C4-2B (cell line): ENCODE results near the gene BEAN1.
A peak's percentile ranks its signal among the peaks of the same experiment; 100 is the strongest.

Experiments
- H3K27ac ChIP-seq: fragments of 450-650 bp; 2 replicates; pipeline ENCODE4 v1.5.1; 2017
- CTCF ChIP-seq: fragments of 450-650 bp; conservative IDR thresholded peaks from 2 replicates; pipeline ENCODE4 v1.5.1; 2017; ENCODE audit warnings: mild to moderate bottlenecking
- ZFX ChIP-seq: fragments of 450-650 bp; IDR thresholded peaks from 2 replicates; pipeline ENCODE4 v1.6.1; 2017

BEAN1 gene

DNA sequence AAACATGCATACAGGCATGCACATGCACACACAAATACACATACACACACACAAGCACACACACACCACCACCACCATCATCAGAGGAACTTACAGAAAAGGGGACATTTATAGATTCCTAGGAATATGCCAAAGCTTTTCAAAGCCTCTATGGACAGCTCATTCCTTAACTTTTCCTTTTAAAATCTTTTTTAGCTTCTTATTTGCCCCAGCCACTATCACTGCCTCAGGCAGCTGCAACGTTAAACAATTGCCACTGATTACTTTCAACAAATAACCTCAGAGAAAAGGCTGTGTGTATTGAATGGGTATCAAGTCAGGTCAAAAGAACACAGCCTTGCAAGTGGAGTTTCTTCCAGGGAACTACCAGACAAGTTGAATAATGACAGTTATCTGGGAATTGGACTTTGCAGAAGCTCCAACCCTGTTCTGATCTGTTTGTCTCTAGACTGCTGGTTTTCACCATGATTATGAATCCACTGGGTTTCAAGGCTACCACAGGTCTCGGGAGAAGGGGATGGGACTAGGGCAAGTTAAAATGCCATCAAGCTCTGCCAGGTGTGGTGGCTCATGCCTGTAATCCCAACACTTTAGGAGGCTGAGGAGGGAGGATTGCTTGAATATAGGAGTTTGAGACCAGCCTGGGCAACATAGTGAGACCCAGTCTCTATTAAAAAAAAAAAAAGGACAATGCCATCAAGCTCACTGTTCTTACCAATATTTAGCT is 21.9 kb upstream of the BEAN1 start:
- TF ChIP-seq CTCF: no peak
- TF ChIP-seq ZFX: no peak
- H3K27ac ChIP-seq: no peak overlapping the region

DNA sequence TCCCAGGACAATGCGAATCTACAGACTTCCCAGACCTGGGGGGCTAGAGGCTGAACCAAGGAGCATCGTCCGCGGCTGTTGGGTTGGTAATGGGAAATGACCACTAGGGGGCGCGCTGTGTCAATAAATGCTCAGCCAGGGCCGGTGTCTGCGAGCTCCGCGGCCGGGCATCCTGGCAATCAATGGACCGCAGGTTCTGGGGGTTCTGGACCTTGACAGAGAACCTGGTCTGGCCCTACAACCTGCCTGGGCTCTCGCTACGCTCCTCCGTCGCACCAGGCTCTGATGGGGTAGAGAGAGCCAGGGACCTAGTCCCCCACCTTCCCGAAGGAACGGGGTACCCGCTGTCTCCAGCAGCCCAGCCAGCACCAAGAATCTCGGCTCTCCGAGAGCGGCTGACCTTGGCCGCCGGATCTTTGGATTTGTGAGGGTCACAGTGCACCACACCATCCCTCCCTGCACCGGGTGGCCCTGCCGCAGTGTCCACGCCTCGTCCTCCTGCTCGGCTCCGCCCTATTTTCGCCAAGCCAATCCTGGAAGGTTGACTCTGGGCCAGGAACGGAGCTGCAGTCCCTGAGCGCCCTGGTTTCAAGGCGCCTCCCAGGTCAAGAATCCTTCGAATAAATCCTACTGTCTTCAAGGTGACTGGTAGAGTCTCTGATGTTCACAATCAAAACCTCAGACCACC is 20.4 kb upstream of the BEAN1 start:
- TF ChIP-seq CTCF: peak; percentile 88
- TF ChIP-seq ZFX: no peak
- H3K27ac ChIP-seq: peak overlapping the region; percentile 26

GRCh38 chr16:66408163-66409048 is 18.7 kb upstream of the BEAN1 start:
- no peak overlapping the region for H3K27ac ChIP-seq
- TF ChIP-seq ZFX: no peak
- no peak for TF ChIP-seq CTCF

- TF ChIP-seq ZFX (no peak), CTCF (no peak)
- no peak overlapping the region for H3K27ac ChIP-seq
Measured at GRCh38 chr16:66409156-66409555, 17.9 kb upstream of the BEAN1 start.

- no peak overlapping the region for H3K27ac ChIP-seq
- TF ChIP-seq CTCF: no peak
- no peak for TF ChIP-seq ZFX
Measured at GRCh38 chr16:66412182-66412581, 14.9 kb upstream of the BEAN1 start.

DNA sequence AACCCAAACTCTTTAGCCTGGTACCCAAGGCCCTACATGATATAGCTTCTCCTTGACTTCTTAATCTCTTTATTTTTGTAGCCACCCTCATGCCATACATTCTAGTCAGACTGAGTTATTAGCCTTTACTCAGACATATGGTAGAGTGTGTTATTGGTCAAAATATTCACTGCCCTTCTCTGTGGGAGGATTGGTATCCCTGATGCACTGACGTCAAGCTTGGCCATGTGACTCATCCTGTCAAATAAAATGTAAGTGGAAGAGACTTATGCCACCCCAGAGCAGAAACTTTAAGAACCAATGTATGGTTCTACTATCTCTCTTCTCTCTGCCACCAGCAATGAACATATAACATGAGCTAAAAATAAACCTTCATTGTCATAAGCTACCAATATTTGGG is 12.2 kb upstream of the BEAN1 start:
- no peak for TF ChIP-seq ZFX
- no peak for TF ChIP-seq CTCF
- no peak overlapping the region for H3K27ac ChIP-seq
